Panc1 (cell line): ENCODE results near the gene MAGI2. TPM values are rescaled to one million over a fixed set of nuclear protein-coding genes. Genes with fewer than 3 reads are reported as not detected.

Source experiments
- ATAC-seq: fragments of 200-7000 bp; cut with Tn5 transposase; 2 replicates; pipeline ENCODE4 v1.9.1; 2020; ENCODE audit warnings: mild to moderate bottlenecking, moderate library complexity
- BruUV-seq: library from RNA; stranded (reverse); fragments of 400-500 nt; replicated peaks from 2 replicates; lab custom pipeline; 2021; lab: Mats Ljungman, UMichigan
- CTCF ChIA-PET: fragments of 300-600 bp; sonication (Branson Sonifier 250); formaldehyde crosslinking; loops from one replicate; lab custom pipeline; 2022; ENCODE audit warnings: antibody characterized with exemption; lab: Charles Lee
- POLR2A ChIA-PET: fragments of 300-600 bp; sonication (Branson Sonifier 250); formaldehyde crosslinking; loops from one replicate; lab custom pipeline; 2022; ENCODE audit warnings: antibody characterized with exemption; lab: Charles Lee
- DNase-seq: peaks from one replicate; pipeline ENCODE4 v3.0.0-alpha.2; 2010; ENCODE audit warnings: low read depth, low spot score
- H3K27ac ChIP-seq: 2 replicates; pipeline ENCODE4 v1.5.1; 2011; ENCODE audit warnings: mild to moderate bottlenecking, low read length, inconsistent platforms
- H3K27me3 ChIP-seq: fragments of 200-500 bp; sonication (Bioruptor generic); 2 replicates; pipeline ENCODE4 v1.6.0; 2014; ENCODE audit warnings: low read length, inconsistent platforms; ENCODE audit not compliant: control insufficient read depth, insufficient read depth
- H3K36me3 ChIP-seq: fragments of 200-500 bp; sonication (Bioruptor generic); 2 replicates; pipeline ENCODE4 v1.5.1; 2014; ENCODE audit warnings: inconsistent platforms, mild to moderate bottlenecking, low read length, moderate library complexity; ENCODE audit not compliant: control insufficient read depth, insufficient read depth
- H3K4me1 ChIP-seq: 2 replicates; pipeline ENCODE4 v1.5.1; 2011; ENCODE audit warnings: inconsistent platforms, mild to moderate bottlenecking, low read length, moderate library complexity; ENCODE audit not compliant: control insufficient read depth, insufficient read depth
- H3K4me3 ChIP-seq, 2 experiments: 2 replicates each; pipeline ENCODE4 v1.5.1; 2011 to 2012; ENCODE audit warnings: low read depth in 2 of 2, low read length in 2 of 2, mild to moderate bottlenecking in 2 of 2, inconsistent platforms in 1 of 2, moderate library complexity in 1 of 2
- H3K9me3 ChIP-seq: fragments of 200-500 bp; sonication (Bioruptor generic); 2 replicates; pipeline ENCODE4 v1.5.1; 2014; ENCODE audit warnings: low read depth, mild to moderate bottlenecking, inconsistent platforms, low read length, moderate library complexity; ENCODE audit not compliant: control insufficient read depth, insufficient read depth
- POLR2AphosphoS5 ChIP-seq: IDR thresholded peaks from 2 replicates; pipeline ENCODE4 v1.6.1; 2012; ENCODE audit warnings: mild to moderate bottlenecking, low read depth, low read length, moderate library complexity
- SIN3A ChIP-seq: IDR thresholded peaks from 2 replicates; pipeline ENCODE4 v1.6.1; 2012; ENCODE audit warnings: low read depth, mild to moderate bottlenecking, low read length, moderate library complexity, borderline replicate concordance; ENCODE audit not compliant: insufficient read depth
- TCF7L2 ChIP-seq: IDR thresholded peaks from 2 replicates; pipeline ENCODE4 v1.6.1; 2011; ENCODE audit warnings: mild to moderate bottlenecking, low read depth, low read length, inconsistent platforms
- in situ Hi-C: cut with HindIII; loops from 2 replicates; pipeline ENCODE4 v1.10.0; 2016; ENCODE audit warnings: low sequenced_read_pairs, low pct_unique_long_range_greater_than_20kb
- intact Hi-C: fragments of 100-400 bp; cut with micrococcal nuclease; formaldehyde crosslinking; loops from one replicate; pipeline ENCODE4 v1.10.0; 2022; ENCODE audit not compliant: unreplicated experiment
- total RNA-seq: library from RNA; stranded (reverse); gene quantifications from one replicate; pipeline ENCODE4 v1.2.1, GENCODE V29; 2021; ENCODE audit not compliant: unreplicated experiment
- TF ChIP-seq, protein P1 (sequence below): fragments of 450-650 bp; IDR thresholded peaks from 2 replicates; pipeline ENCODE4 v1.5.1; 2017; ENCODE audit warnings: mild to moderate bottlenecking
- TF ChIP-seq, protein P2 (sequence below), 2 experiments: IDR thresholded peaks; 2 replicates each; pipeline ENCODE4 v1.6.1; 2011 to 2012; ENCODE audit warnings: low read depth in 2 of 2, control low read depth in 1 of 2, low read length in 1 of 2, mild to moderate bottlenecking in 1 of 2, moderate library complexity in 1 of 2; ENCODE audit not compliant: insufficient read depth in 1 of 2

MAGI2 gene
- total RNA-seq, 1 experiment from 2014 or later = 5.4 TPM

DNA sequence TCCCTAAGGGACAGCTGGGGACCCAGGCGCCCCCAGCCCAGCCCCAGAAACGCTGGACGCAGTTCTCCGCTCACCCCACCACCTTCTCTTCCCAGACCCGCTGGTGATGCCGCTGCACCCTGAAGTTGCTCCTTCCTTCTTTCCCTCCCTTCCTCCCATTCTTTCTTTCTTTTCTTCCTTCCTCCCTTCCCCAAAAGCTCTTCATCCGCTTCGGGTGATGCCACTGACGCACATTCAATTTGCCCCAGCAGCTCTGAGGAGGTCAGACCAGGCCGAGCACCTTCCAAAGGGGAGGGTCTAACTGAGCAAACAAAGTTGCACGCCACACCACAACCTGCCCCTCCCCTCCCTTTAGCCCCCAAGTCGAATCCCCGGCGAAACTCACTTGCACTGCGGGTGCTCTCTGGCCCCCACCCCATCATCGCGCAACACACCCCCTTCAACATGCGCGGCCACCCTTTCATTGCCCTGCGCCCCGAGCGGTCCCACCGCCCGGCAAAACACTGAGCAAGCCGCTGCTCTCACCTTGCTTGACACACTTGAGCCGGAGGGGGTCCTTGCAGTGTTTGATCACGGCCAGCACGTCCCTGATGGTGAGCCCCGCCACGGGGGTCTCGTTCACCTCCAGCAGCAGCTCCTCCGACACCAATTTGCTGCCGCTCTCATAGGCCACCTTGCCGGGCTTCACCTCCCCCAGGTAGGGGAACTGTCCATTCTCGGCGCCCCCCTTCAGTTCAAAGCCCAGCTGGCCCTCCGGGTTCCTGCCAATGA, 787 bp downstream of the MAGI2 start:
- intact Hi-C loops = loop anchor here (5.0 kb wide), 1 partner anchor 155 kb away; no protein-coding TSS in a partner anchor
- POLR2A ChIA-PET = interaction anchor here (0.6 to 0.7 kb wide), 2 partner anchors 98 to 145 kb away, joined by 6 to 9 read pairs; no protein-coding TSS in a partner anchor
- CTCF ChIA-PET = interaction anchor here (1.0 to 1.5 kb wide), 2 partner anchors 15 to 155 kb away, joined by 3 to 5 read pairs; no protein-coding TSS in a partner anchor
- Histone ChIP-seq H3K4me1 (peaks cover 39% of the 10 kb centered on the region), H3K4me3 (peak overlapping the region; percentile 79 to 94), H3K36me3 (no peaks in the 10 kb centered on the region), H3K27ac (peak overlapping the region; percentile 83), H3K27me3 (no peaks in the 10 kb centered on the region), H3K9me3 (no peaks in the 10 kb centered on the region)
- no peak for DNase-seq
- peak; percentile 31 for ATAC-seq
- TF ChIP-seq, protein P1, sequence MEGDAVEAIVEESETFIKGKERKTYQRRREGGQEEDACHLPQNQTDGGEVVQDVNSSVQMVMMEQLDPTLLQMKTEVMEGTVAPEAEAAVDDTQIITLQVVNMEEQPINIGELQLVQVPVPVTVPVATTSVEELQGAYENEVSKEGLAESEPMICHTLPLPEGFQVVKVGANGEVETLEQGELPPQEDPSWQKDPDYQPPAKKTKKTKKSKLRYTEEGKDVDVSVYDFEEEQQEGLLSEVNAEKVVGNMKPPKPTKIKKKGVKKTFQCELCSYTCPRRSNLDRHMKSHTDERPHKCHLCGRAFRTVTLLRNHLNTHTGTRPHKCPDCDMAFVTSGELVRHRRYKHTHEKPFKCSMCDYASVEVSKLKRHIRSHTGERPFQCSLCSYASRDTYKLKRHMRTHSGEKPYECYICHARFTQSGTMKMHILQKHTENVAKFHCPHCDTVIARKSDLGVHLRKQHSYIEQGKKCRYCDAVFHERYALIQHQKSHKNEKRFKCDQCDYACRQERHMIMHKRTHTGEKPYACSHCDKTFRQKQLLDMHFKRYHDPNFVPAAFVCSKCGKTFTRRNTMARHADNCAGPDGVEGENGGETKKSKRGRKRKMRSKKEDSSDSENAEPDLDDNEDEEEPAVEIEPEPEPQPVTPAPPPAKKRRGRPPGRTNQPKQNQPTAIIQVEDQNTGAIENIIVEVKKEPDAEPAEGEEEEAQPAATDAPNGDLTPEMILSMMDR = no peak
- TF ChIP-seq, protein P2, sequence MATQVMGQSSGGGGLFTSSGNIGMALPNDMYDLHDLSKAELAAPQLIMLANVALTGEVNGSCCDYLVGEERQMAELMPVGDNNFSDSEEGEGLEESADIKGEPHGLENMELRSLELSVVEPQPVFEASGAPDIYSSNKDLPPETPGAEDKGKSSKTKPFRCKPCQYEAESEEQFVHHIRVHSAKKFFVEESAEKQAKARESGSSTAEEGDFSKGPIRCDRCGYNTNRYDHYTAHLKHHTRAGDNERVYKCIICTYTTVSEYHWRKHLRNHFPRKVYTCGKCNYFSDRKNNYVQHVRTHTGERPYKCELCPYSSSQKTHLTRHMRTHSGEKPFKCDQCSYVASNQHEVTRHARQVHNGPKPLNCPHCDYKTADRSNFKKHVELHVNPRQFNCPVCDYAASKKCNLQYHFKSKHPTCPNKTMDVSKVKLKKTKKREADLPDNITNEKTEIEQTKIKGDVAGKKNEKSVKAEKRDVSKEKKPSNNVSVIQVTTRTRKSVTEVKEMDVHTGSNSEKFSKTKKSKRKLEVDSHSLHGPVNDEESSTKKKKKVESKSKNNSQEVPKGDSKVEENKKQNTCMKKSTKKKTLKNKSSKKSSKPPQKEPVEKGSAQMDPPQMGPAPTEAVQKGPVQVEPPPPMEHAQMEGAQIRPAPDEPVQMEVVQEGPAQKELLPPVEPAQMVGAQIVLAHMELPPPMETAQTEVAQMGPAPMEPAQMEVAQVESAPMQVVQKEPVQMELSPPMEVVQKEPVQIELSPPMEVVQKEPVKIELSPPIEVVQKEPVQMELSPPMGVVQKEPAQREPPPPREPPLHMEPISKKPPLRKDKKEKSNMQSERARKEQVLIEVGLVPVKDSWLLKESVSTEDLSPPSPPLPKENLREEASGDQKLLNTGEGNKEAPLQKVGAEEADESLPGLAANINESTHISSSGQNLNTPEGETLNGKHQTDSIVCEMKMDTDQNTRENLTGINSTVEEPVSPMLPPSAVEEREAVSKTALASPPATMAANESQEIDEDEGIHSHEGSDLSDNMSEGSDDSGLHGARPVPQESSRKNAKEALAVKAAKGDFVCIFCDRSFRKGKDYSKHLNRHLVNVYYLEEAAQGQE (IDR thresholded peaks at IDR 0.05; ENCODE audit: insufficient read depth in 1 of 2, low read depth in 2 of 2, low read length in 1 of 2) = no peak
- TF ChIP-seq SIN3A (0 out of 2 replicates have a peak, but pooled peaks have one; percentile 45), TCF7L2 (0 out of 2 replicates have a peak, but pooled peaks have one; percentile 14), POLR2AphosphoS5 (0 out of 2 replicates have a peak, but pooled peaks have one; percentile 32)
- in situ Hi-C loops = no loop called here
- BruUV-seq = no TSS peak

DNA sequence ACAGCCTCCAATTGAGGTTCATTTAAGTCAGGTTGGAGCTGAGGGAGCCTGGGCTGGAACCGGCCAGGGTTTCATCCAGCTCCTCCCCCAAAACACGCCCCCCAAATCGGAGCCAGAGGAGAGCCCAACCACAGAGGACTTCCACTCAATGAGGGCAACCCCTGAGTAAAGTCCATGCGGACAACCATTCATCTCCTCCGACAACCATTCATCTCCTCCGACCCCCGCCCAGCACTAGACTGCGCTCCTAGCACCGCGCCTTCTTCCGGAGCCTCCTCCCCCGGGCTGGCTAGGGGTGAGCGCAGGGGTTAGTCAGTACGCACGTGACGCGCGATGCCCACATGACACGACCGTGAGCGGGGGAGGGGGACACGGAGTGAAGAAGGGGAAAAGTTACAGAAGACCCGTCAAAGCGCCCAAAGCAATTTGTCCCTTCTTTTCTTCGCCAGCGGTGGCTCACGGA, 1.4 kb downstream of the MAGI2 start:
- ChIA-PET CTCF (interaction anchor here (0.5 to 1.5 kb wide), 4 partner anchors 14 to 1473 kb away, joined by 3 to 5 read pairs (median 4); no protein-coding TSS in a partner anchor), POLR2A (no interaction called here)
- Histone ChIP-seq H3K9me3 (no peaks in the 10 kb centered on the region), H3K4me3 (peak overlapping the region; percentile 79 to 94), H3K27me3 (no peaks in the 10 kb centered on the region), H3K36me3 (no peaks in the 10 kb centered on the region), H3K4me1 (peaks cover 39% of the 10 kb centered on the region), H3K27ac (peak overlapping the region; percentile 83)
- DNase-seq = peak; percentile 83
- BruUV-seq = no TSS peak
- ATAC-seq = peak; percentile 88
- in situ Hi-C loops (no loop called here), intact Hi-C loops (loop anchor here (5.0 kb wide), 1 partner anchor 155 kb away; no protein-coding TSS in a partner anchor)
- TF ChIP-seq POLR2AphosphoS5 = peak; percentile 73
- TF ChIP-seq, protein P1 = no peak
- TF ChIP-seq, protein P2 (IDR thresholded peaks at IDR 0.05; ENCODE audit: insufficient read depth in 1 of 2, low read depth in 2 of 2, low read length in 1 of 2) = no peak
- peak; percentile 95 for TF ChIP-seq TCF7L2
- peak; percentile 85; the same call in 1 of the 2 replicates for TF ChIP-seq SIN3A
